Astrocyte (in vitro differentiated cells and primary cell): ENCODE results near the gene PEMT.

Experiments
- EZH2 ChIP-seq: IDR thresholded peaks from 2 replicates; pipeline ENCODE4 v1.6.1; 2012; ENCODE audit warnings: mild to moderate bottlenecking, low read length, inconsistent platforms; ENCODE audit not compliant: insufficient read depth
- TF ChIP-seq, protein P1 (sequence below): IDR thresholded peaks from 2 replicates; pipeline ENCODE4 v1.5.1; 2011; ENCODE audit warnings: low read depth, mild to moderate bottlenecking, inconsistent platforms, low read length, moderate library complexity; ENCODE audit not compliant: insufficient read depth

DNA sequence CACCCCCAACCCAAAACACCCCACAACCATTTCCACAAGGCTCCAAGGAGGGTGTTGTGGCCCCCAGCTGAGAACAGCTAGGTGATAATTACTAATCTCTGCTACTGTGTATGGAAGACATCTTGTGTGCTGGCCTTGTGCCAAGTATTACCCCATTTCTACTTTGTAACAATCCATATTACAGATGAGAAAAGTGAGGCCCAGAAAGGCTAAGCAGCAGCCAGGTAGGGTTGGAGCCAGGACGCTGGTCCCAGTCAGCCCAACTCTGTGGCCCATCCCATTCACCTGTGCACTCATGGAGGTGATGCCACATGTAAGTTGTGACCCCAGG, 12.4 kb upstream of the PEMT start:
- TF ChIP-seq, protein P1, sequence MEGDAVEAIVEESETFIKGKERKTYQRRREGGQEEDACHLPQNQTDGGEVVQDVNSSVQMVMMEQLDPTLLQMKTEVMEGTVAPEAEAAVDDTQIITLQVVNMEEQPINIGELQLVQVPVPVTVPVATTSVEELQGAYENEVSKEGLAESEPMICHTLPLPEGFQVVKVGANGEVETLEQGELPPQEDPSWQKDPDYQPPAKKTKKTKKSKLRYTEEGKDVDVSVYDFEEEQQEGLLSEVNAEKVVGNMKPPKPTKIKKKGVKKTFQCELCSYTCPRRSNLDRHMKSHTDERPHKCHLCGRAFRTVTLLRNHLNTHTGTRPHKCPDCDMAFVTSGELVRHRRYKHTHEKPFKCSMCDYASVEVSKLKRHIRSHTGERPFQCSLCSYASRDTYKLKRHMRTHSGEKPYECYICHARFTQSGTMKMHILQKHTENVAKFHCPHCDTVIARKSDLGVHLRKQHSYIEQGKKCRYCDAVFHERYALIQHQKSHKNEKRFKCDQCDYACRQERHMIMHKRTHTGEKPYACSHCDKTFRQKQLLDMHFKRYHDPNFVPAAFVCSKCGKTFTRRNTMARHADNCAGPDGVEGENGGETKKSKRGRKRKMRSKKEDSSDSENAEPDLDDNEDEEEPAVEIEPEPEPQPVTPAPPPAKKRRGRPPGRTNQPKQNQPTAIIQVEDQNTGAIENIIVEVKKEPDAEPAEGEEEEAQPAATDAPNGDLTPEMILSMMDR, result no peak
- no peak for TF ChIP-seq EZH2
